OCI-M2 (cell line): Measurements from ENCODE around the gene SNX3.

Experiments used
- DNase-seq: peaks from one replicate; lab custom pipeline; 2025; ENCODE audit not compliant: unreplicated experiment; lab: John Stamatoyannopoulos, UW

Gene SNX3

GRCh38 chr6:108171918-108172516, 88.8 kb downstream of the SNX3 start:
- no peak for DNase-seq

GRCh38 chr6:108171291-108171917, 89.4 kb downstream of the SNX3 start:
- no peak for DNase-seq

GRCh38 chr6:108170332-108171290, 90.2 kb downstream of the SNX3 start:
- DNase-seq, result no peak

GRCh38 chr6:108169464-108170331, 91.1 kb downstream of the SNX3 start:
- no peak for DNase-seq

DNA sequence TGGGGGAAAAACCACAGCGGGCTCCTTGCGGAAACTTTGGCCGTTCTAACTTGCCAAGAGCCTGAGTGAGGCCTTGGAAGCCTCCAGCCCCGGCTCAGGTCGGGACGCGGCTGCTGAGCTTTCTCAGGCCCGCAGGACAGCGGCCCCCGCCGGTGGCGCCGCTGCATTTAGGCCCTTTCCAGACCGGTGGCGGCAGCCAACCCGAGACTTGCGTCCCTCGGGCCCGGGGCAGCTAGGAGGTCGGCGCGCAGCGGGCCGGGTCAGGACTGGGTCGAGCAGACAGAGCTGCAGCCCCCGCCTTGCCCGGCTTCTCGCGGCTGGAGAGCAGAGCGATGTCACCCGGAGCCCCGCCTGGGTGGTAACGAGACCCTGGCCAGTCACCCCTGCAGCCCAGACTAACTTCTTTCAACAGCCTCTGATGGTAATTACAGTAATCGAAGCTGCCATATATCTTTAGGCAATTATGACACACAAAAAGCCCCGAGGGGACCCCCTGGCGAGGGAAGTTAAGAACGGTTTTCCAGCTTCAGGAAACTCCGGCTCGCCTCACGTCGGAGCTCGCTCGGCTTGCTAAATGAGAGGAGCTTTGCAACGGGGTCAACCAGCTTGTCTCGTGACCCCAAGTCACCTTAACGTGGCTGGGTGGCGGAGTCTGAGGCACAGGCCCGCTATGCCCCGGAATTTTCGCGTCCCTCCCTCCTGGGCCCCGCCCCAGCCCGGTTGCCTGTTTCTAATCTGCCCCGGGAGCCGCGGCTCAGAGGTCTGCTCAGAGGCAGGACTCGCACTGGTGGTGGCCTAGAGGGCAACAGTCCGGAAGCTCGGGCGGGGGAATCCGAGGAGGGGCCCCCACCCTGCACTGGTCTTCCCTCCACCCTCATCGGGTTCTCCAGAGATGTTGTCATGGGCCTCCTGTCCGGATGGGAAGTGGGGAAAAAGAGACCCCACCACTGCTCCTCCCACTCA, 92.1 kb downstream of the SNX3 start:
- DNase-seq, result no peak

GRCh38 chr6:108168090-108168463, 92.8 kb downstream of the SNX3 start:
- DNase-seq, result no peak

- DNase-seq, result no peak
Measured at GRCh38 chr6:108167449-108168089, 93.3 kb downstream of the SNX3 start.

DNA sequence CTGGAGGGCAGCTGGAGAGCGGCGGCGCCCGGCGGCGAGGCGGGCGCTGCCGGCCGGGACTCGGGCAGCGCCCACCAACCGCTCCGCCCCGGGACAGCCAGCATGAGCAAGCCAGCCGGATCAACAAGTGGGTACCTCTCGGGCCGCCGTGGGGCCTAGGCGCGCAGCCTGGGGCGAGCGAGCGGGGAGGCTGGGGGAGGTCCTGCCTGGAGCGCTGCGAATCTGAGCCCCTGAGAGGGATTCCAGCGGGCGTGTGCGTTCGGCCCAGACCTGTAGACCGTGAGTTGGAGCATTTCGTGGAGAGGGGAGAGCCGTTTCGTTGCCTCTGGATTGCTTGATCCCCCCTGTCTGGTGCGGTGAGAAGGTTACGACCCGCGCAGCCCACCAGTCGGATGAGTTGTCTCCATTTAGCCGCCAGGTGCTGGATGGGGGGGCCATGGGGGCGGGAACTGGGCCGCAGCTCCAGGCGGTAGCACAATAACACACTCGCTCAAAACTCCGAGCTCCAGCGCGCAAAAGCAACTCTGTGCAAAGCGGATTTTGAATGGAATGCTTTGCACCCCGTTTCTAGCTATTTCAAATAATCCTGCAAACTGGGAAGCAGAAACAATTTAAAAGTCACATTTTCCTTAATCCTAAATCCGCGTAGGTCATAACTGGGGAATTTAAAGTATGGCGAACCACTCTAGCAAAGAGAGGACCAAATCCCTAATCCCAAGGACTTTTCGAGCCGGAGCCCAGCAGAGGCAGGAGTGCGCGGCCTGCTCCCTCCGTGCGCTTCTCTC, 94.0 kb downstream of the SNX3 start:
- DNase-seq, result no peak

GRCh38 chr6:108165714-108166663, 94.9 kb downstream of the SNX3 start, which contains the start of gene NR2E1:
Gene NR2E1 (plus strand): TSS chr6:108166022. CDS start chr6:108166766, 744 bp downstream.
- no peak for DNase-seq

GRCh38 chr6:108164815-108165706, 95.8 kb downstream of the SNX3 start:
- DNase-seq, result no peak

DNA sequence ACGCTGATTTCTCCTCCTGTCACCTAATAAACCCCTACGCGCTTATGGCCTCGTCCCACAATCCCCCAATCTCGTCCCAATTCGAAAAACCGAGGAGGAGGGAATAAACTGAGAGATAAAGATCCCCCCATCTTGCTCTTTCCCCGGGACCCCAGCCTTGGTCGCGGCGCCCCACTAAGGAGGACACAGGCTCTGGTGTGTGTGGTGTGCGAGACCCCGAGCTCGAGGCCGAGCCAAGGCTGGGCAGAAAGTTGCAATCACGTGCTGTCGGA, 96.4 kb downstream of the SNX3 start:
- no peak for DNase-seq

- DNase-seq, result no peak
Measured at GRCh38 chr6:108163644-108164542, 96.9 kb downstream of the SNX3 start.

GRCh38 chr6:108163267-108163643, 97.6 kb downstream of the SNX3 start:
- no peak for DNase-seq

DNA sequence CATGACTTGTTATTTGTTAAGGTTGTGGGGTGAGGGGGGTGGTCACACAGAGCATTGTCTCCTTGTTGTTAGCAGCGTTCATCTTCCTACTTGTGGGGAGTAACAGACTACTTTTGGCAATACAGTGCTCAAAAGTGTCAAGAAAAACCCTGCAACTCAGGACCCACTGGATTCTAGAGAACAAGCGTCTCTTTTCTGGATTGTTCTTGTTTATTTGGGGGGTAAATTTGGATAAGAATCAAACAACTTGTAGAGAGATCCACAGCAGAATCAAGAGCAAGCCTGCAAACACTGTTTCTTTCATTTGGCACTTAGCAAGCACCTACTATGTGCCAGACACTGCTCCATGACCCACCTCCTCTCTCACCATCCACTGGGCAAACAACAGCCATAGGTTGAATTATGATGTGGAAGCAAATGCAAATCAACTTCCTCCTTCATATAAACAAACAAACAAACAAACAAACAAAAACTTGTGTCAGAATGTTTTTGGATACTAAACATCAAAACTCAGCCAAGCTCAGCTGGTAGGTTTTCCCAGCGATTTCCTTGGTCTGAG, 99.0 kb downstream of the SNX3 start:
- no peak for DNase-seq
